Fibroblast of mammary gland (primary cell): ENCODE measurements around the gene PMP22.

Experiments used
- DNase-seq: peaks from one replicate; pipeline ENCODE4 v3.0.0-alpha.2; 2010; ENCODE audit warnings: low read depth
- H3K4me3 ChIP-seq: 2 replicates; pipeline ENCODE4 v1.5.1; 2011; ENCODE audit warnings: low read depth, mild to moderate bottlenecking, low read length, moderate library complexity; ENCODE audit not compliant: control insufficient read depth
- TF ChIP-seq, protein P1 (sequence below): conservative IDR thresholded peaks from 2 replicates; pipeline ENCODE4 v1.5.1; 2011; ENCODE audit warnings: low read depth, low read length, inconsistent platforms; ENCODE audit not compliant: control insufficient read depth, insufficient read depth

Gene PMP22

DNA sequence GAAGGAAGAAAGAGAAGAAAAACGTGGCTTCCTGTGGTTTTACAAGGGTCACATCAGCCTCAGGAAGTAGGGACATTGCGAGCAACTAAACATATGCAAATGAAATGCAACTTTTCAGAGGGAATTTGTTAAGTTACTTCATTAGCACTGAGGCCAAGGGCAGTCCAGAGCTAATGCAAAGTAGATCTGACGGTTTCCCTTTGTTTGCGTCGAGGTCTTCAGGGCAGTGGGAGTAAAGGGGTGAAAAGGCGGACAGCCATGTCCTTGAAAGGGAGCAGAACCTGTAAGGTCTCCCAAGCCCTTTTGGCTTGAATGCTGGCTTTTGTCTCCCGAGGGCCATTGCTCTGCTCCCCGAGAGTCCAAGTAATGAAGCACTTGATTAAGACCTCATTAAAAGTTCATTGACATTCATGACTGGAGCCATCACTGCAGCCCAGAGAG is 85.0 kb downstream of the PMP22 start:
- TF ChIP-seq, protein P1, sequence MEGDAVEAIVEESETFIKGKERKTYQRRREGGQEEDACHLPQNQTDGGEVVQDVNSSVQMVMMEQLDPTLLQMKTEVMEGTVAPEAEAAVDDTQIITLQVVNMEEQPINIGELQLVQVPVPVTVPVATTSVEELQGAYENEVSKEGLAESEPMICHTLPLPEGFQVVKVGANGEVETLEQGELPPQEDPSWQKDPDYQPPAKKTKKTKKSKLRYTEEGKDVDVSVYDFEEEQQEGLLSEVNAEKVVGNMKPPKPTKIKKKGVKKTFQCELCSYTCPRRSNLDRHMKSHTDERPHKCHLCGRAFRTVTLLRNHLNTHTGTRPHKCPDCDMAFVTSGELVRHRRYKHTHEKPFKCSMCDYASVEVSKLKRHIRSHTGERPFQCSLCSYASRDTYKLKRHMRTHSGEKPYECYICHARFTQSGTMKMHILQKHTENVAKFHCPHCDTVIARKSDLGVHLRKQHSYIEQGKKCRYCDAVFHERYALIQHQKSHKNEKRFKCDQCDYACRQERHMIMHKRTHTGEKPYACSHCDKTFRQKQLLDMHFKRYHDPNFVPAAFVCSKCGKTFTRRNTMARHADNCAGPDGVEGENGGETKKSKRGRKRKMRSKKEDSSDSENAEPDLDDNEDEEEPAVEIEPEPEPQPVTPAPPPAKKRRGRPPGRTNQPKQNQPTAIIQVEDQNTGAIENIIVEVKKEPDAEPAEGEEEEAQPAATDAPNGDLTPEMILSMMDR, result no peak
- no peak overlapping the region for H3K4me3 ChIP-seq
- DNase-seq, result no peak
